Endothelial cell of umbilical vein (primary cell): ENCODE measurements around the gene ARHGDIA. TPM values are rescaled to one million over a fixed set of nuclear protein-coding genes. Genes with fewer than 3 reads are reported as not detected.

Source experiments
- BruUV-seq: library from RNA; stranded (reverse); fragments of 400-500 nt; replicated peaks from 2 replicates; lab custom pipeline; 2021; lab: Mats Ljungman, UMichigan
- CTCF ChIA-PET: fragments of 300-600, 350-600 bp; sonication (Branson Sonifier 250); formaldehyde crosslinking; loops from one replicate; lab custom pipeline; 2021; ENCODE audit warnings: antibody characterized with exemption, inconsistent platforms; lab: Charles Lee
- POLR2A ChIA-PET: fragments of 300-600, 350-600 bp; sonication (Branson Sonifier 250); formaldehyde crosslinking; loops from one replicate; lab custom pipeline; 2021; ENCODE audit warnings: antibody characterized with exemption, inconsistent platforms; lab: Charles Lee
- DNase-seq: peaks from one replicate; pipeline ENCODE4 v3.0.0-alpha.2; 2011; ENCODE audit warnings: low read depth, low spot score
- FAIRE-seq: peaks from 2 replicates; lab custom pipeline; 2011; peaks lifted over from hg19 to GRCh38; lab: Jason Lieb, UNC
- H2AFZ ChIP-seq: 2 replicates; pipeline ENCODE4 v1.6.0; 2012; ENCODE audit warnings: low read depth, low read length, control low read depth, inconsistent platforms
- H3K27ac ChIP-seq: 2 replicates; pipeline ENCODE4 v1.5.1; 2011; ENCODE audit warnings: low read depth, mild to moderate bottlenecking, control low read depth, low read length, moderate library complexity; ENCODE audit not compliant: insufficient read depth
- H3K27me3 ChIP-seq, 2 experiments: 2 replicates each; pipeline versions ENCODE4 v1.6.0 to v1.6.1; 2011; ENCODE audit warnings: low read length in 2 of 2, mixed read lengths in 1 of 2; ENCODE audit not compliant: control insufficient read depth in 2 of 2, insufficient read depth in 2 of 2
- H3K36me3 ChIP-seq, 2 experiments: 2 replicates in 1 of 2; 3 replicates in 1 of 2; pipeline ENCODE4 v1.5.1; 2011; ENCODE audit warnings: low read length in 2 of 2, mild to moderate bottlenecking in 1 of 2, moderate library complexity in 1 of 2; ENCODE audit not compliant: control insufficient read depth in 2 of 2, insufficient read depth in 2 of 2; ENCODE audit errors: extremely low read depth in 1 of 2
- H3K4me1 ChIP-seq: 3 replicates; pipeline ENCODE4 v1.5.1; 2011; ENCODE audit warnings: mild to moderate bottlenecking, low read length; ENCODE audit not compliant: control insufficient read depth, insufficient read depth; ENCODE audit errors: extremely low read depth
- H3K4me2 ChIP-seq: 2 replicates; pipeline ENCODE4 v1.6.1; 2011; ENCODE audit warnings: low read length, control low read depth, mixed read lengths; ENCODE audit not compliant: insufficient read depth
- H3K4me3 ChIP-seq, 3 experiments: fragments of 200-600 bp in 1 of 3; sonication (generic), shearing (Covaris generic) in 1 of 3; replicated peaks in 1 of 3; 2 replicates each; pipeline ENCODE4 v1.5.1; 2011 to 2016; ENCODE audit warnings: control low read depth in 3 of 3, low read length in 3 of 3, mild to moderate bottlenecking in 2 of 3, inconsistent platforms in 1 of 3, low read depth in 1 of 3, moderate library complexity in 1 of 3; ENCODE audit not compliant: insufficient read depth in 1 of 3
- H3K79me2 ChIP-seq: 2 replicates; pipeline ENCODE4 v1.6.0; 2012; ENCODE audit warnings: low read length, inconsistent platforms; ENCODE audit not compliant: control insufficient read depth, insufficient read depth
- H3K9ac ChIP-seq: replicated peaks from 2 replicates; pipeline ENCODE3; 2011; ENCODE audit warnings: low read length, control low read depth; ENCODE audit not compliant: insufficient read depth; ENCODE audit errors: extremely low read depth
- H3K9me1 ChIP-seq: replicated peaks from 3 replicates; pipeline ENCODE4 v1.6.0; 2011; ENCODE audit warnings: mild to moderate bottlenecking, low read length; ENCODE audit not compliant: control insufficient read depth, insufficient read depth; ENCODE audit errors: extremely low read depth
- H3K9me3 ChIP-seq: replicated peaks from 2 replicates; pipeline ENCODE4 v1.5.1; 2012; ENCODE audit warnings: low read length, inconsistent platforms; ENCODE audit not compliant: control insufficient read depth, insufficient read depth
- H4K20me1 ChIP-seq: replicated peaks from 2 replicates; pipeline ENCODE3; 2011; ENCODE audit warnings: mild to moderate bottlenecking, low read length; ENCODE audit not compliant: control insufficient read depth, insufficient read depth; ENCODE audit errors: extremely low read depth
- EZH2 ChIP-seq: IDR thresholded peaks from 2 replicates; pipeline ENCODE4 v1.6.1; 2012; ENCODE audit warnings: borderline replicate concordance, low read depth, mild to moderate bottlenecking, moderate library complexity, low read length, inconsistent platforms; ENCODE audit not compliant: severe bottlenecking
- FOS ChIP-seq: IDR thresholded peaks from 2 replicates; pipeline ENCODE4 v1.6.1; 2011; ENCODE audit warnings: mild to moderate bottlenecking, low read length, moderate library complexity, borderline replicate concordance; ENCODE audit not compliant: insufficient read depth
- GATA2 ChIP-seq: IDR thresholded peaks from 2 replicates; pipeline ENCODE4 v1.7.0; 2011; ENCODE audit warnings: low read depth, mild to moderate bottlenecking, moderate library complexity, mixed read lengths, low read length; ENCODE audit not compliant: insufficient read length, insufficient read depth
- JUN ChIP-seq: IDR thresholded peaks from 2 replicates; pipeline ENCODE4 v1.6.1; 2011; ENCODE audit warnings: borderline replicate concordance, low read depth; ENCODE audit not compliant: insufficient read length, insufficient read depth
- MYC ChIP-seq: IDR thresholded peaks from one replicate; pipeline ENCODE4 v1.6.1; 2011; ENCODE audit warnings: mild to moderate bottlenecking, low read depth, low read length
- POLR2A ChIP-seq: IDR thresholded peaks from 2 replicates; pipeline ENCODE4 v1.6.1; 2012; ENCODE audit warnings: low read depth, mild to moderate bottlenecking, control low read depth, low read length
- POLR2AphosphoS5 ChIP-seq: IDR thresholded peaks from 2 replicates; pipeline ENCODE4 v1.6.1; 2012; ENCODE audit warnings: low read depth, mild to moderate bottlenecking, control low read depth, low read length, moderate library complexity; ENCODE audit not compliant: insufficient read depth
- dilution Hi-C: fragments of 300-500 bp; cut with MboI; formaldehyde crosslinking; loops from one replicate; pipeline ENCODE4 v1.15.0; 2019; ENCODE audit warnings: low sequenced_read_pairs; ENCODE audit not compliant: extremely low pct_ligation_motif_present
- intact Hi-C: fragments of 100-400 bp; cut with micrococcal nuclease; formaldehyde crosslinking; loops from one replicate; pipeline ENCODE4 v1.10.0; 2022
- polyA plus RNA-seq, 4 experiments: library from polyadenylated mRNA; depleted of rRNA in 3 of 4; stranded (reverse) in 3 of 4; unstranded in 1 of 4; fragments of >200 nt; gene quantifications; 2 replicates each; pipeline versions ENCODE4 v1.2.1 to v1.2.3, GENCODE V29; 2011 to 2012; ENCODE audit warnings: missing spikeins in 1 of 4
- total RNA-seq: library from RNA; stranded (reverse); gene quantifications from 2 replicates; pipeline ENCODE4 v1.2.3, GENCODE V29; 2021
- TF ChIP-seq, protein P1 (sequence below), 2 donors: IDR thresholded peaks; 1 replicate in 1 of 2; 2 replicates in 1 of 2; pipeline ENCODE4 v1.5.1; 2011; ENCODE audit warnings: low read length in 2 of 2, mild to moderate bottlenecking in 2 of 2, moderate library complexity in 2 of 2, control low read depth in 1 of 2, inconsistent platforms in 1 of 2, low read depth in 1 of 2; ENCODE audit not compliant: insufficient read depth in 1 of 2; ENCODE audit errors: extremely low read depth in 1 of 2
- TF ChIP-seq, protein P2 (sequence below): IDR thresholded peaks from 2 replicates; pipeline ENCODE4 v1.6.1; 2011; ENCODE audit not compliant: insufficient read depth, insufficient read length

The ARHGDIA gene
- total and polyA plus RNA-seq, 2 donors (not counting 3 experiments of a cell fraction or from before 2014, with no cell fraction given): 358 to 645 TPM

DNA sequence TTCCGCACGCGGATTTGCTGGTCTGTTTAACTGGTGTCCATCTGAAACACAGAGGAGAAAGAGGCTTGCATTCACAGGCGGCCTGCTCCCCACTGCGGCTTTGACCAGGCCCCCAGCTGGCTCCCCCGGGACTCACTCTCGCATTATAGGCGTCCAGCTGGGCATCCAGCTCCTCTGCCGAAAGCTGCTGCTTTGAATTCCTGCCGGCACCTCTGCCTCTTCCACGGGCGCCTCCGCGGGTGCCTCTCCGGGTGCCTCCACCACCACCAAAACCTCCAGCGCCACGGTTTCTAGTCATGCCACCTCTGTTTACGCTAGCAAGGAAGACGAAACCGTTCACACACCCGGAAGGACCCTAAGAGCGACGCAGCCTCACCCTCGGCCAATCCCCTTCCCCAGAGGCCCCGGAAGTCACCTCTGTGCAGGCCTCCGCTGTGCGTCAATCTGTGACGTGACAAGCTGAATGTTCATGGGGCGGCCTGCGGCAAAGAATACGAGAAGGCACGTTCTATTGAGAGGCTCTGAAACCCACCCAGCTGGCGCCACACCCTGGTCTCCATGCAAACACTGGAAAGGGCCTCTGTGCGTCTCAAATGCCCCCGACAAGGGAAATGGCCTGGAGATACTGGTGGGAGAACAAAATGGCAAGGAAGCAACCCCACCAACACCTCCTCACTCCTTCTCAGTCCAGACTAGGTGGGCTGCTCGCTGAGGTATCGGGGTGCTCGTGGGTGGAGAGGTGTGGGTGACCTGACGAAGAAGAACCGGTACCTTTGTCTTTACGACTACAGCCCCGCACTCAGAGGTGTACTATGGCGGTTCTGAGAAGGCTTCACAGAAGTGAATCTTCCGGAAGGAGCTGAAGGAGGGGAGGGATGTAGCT, 17.2 kb upstream of the ARHGDIA start:
- intact Hi-C loops: no loop called here
- Histone ChIP-seq H3K4me2 (no peak overlapping the region), H2AFZ (no peak overlapping the region), H3K9me1 (no peaks in the 10 kb centered on the region), H3K27ac (no peak overlapping the region), H3K9ac (no peak overlapping the region), H3K79me2 (peaks cover 55% of the 10 kb centered on the region), H3K36me3 (peaks cover 24 to 42% of the 10 kb centered on the region in 2 experiments), H3K9me3 (no peaks in the 10 kb centered on the region), H3K4me1 (peaks cover 13% of the 10 kb centered on the region), H3K27me3 (no peaks in the 10 kb centered on the region), H3K4me3 (no peak overlapping the region), H4K20me1 (no peaks in the 10 kb centered on the region)
- no peak for TF ChIP-seq JUN
- no peak for TF ChIP-seq GATA2
- TF ChIP-seq, protein P1, sequence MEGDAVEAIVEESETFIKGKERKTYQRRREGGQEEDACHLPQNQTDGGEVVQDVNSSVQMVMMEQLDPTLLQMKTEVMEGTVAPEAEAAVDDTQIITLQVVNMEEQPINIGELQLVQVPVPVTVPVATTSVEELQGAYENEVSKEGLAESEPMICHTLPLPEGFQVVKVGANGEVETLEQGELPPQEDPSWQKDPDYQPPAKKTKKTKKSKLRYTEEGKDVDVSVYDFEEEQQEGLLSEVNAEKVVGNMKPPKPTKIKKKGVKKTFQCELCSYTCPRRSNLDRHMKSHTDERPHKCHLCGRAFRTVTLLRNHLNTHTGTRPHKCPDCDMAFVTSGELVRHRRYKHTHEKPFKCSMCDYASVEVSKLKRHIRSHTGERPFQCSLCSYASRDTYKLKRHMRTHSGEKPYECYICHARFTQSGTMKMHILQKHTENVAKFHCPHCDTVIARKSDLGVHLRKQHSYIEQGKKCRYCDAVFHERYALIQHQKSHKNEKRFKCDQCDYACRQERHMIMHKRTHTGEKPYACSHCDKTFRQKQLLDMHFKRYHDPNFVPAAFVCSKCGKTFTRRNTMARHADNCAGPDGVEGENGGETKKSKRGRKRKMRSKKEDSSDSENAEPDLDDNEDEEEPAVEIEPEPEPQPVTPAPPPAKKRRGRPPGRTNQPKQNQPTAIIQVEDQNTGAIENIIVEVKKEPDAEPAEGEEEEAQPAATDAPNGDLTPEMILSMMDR (IDR thresholded peaks at IDR 0.05; ENCODE audit: extremely low read depth in 1 of 2, insufficient read depth in 1 of 2, low read depth in 1 of 2, low read length in 2 of 2): no peak
- TF ChIP-seq FOS: no peak
- TF ChIP-seq MYC: no peak
- TF ChIP-seq POLR2A: no peak
- TF ChIP-seq, protein P2, sequence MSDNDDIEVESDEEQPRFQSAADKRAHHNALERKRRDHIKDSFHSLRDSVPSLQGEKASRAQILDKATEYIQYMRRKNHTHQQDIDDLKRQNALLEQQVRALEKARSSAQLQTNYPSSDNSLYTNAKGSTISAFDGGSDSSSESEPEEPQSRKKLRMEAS: no peak
- TF ChIP-seq POLR2AphosphoS5: no peak
- no peak for TF ChIP-seq EZH2
- ChIA-PET CTCF (no interaction called here), POLR2A (no interaction called here)
- BruUV-seq: no TSS peak
- dilution Hi-C loops: no loop called here
- FAIRE-seq (no peak), DNase-seq (no peak)
